Smooth muscle cell (in vitro differentiated cells): ENCODE results near the gene CPA2. TPM values are rescaled to one million over a fixed set of nuclear protein-coding genes. Genes with fewer than 3 reads are reported as not detected.

Experiments used
- DNase-seq: peaks from one replicate; lab custom pipeline; 2025; ENCODE audit not compliant: unreplicated experiment; lab: John Stamatoyannopoulos, UW
- H2AFZ ChIP-seq: fragments of 200-600 bp; sonication (generic); 2 replicates; pipeline ENCODE4 v1.6.0; 2016; ENCODE audit warnings: antibody characterized with exemption, low read depth, mild to moderate bottlenecking
- H3F3A ChIP-seq: fragments of 200-600 bp; sonication (generic); 2 replicates; pipeline ENCODE4 v1.6.0; 2017; ENCODE audit warnings: antibody characterized with exemption, low read depth
- H3K27ac ChIP-seq: fragments of 200-600 bp; sonication (generic); 2 replicates; pipeline ENCODE4 v1.5.1; 2016; ENCODE audit warnings: low read depth, mild to moderate bottlenecking
- H3K27me3 ChIP-seq: fragments of 200-600 bp; sonication (generic); 2 replicates; pipeline ENCODE4 v1.6.1; 2016; ENCODE audit warnings: low read depth, mild to moderate bottlenecking
- H3K36me3 ChIP-seq: fragments of 200-600 bp; sonication (generic); 2 replicates; pipeline ENCODE4 v1.5.1; 2016; ENCODE audit warnings: low read depth
- H3K4me1 ChIP-seq: fragments of 200-600 bp; sonication (generic); 2 replicates; pipeline ENCODE4 v1.5.1; 2016; ENCODE audit warnings: low read depth
- H3K4me2 ChIP-seq: fragments of 200-600 bp; sonication (generic); 2 replicates; pipeline ENCODE4 v1.6.0; 2016; ENCODE audit warnings: mild to moderate bottlenecking
- H3K4me3 ChIP-seq: fragments of 200-600 bp; sonication (generic); 2 replicates; pipeline ENCODE4 v1.5.1; 2016; ENCODE audit warnings: mild to moderate bottlenecking
- H3K79me2 ChIP-seq: fragments of 200-600 bp; sonication (generic); 2 replicates; pipeline ENCODE4 v1.6.0; 2016; ENCODE audit warnings: low read depth, mild to moderate bottlenecking
- H3K9ac ChIP-seq: fragments of 200-600 bp; sonication (generic); 2 replicates; pipeline ENCODE4 v1.6.0; 2016; ENCODE audit warnings: low read depth
- H3K9me3 ChIP-seq: fragments of 200-600 bp; sonication (generic); replicated peaks from 2 replicates; pipeline ENCODE4 v1.5.1; 2016; ENCODE audit warnings: low read depth
- H4K20me1 ChIP-seq: fragments of 200-600 bp; sonication (generic); 2 replicates; pipeline ENCODE4 v1.6.0; 2016; ENCODE audit warnings: low read depth
- WGBS: methylation state at CpG from one replicate; pipeline ENCODE4 v1.1.7; 2016; ENCODE audit warnings: low lambda C conversion rate; 5-methylcytosine and 5-hydroxymethylcytosine counted together
- polyA plus RNA-seq: library from polyadenylated mRNA; unstranded; fragments of >200 nt; fragmentation: Nextera tagmentation; extraction: Ambion mirVana; gene quantifications from 2 replicates; pipeline ENCODE4 v1.2.1, GENCODE V29; 2016
- total RNA-seq: library from RNA; depleted of rRNA; stranded (reverse); fragments of >200 nt; gene quantifications from 2 replicates; pipeline ENCODE4 v1.2.3, GENCODE V29; 2014
- TF ChIP-seq, protein P1 (sequence below): fragments of 200-600 bp; sonication (generic); IDR thresholded peaks from 2 replicates; pipeline ENCODE4 v1.5.1; 2017; ENCODE audit warnings: borderline replicate concordance, mild to moderate bottlenecking, antibody characterized with exemption; ENCODE audit not compliant: insufficient read depth, poor library complexity, severe bottlenecking

The CPA2 gene
- total and polyA plus RNA-seq, 2 experiments from 2014 or later, result 0.18 TPM; not detected in 1

DNA sequence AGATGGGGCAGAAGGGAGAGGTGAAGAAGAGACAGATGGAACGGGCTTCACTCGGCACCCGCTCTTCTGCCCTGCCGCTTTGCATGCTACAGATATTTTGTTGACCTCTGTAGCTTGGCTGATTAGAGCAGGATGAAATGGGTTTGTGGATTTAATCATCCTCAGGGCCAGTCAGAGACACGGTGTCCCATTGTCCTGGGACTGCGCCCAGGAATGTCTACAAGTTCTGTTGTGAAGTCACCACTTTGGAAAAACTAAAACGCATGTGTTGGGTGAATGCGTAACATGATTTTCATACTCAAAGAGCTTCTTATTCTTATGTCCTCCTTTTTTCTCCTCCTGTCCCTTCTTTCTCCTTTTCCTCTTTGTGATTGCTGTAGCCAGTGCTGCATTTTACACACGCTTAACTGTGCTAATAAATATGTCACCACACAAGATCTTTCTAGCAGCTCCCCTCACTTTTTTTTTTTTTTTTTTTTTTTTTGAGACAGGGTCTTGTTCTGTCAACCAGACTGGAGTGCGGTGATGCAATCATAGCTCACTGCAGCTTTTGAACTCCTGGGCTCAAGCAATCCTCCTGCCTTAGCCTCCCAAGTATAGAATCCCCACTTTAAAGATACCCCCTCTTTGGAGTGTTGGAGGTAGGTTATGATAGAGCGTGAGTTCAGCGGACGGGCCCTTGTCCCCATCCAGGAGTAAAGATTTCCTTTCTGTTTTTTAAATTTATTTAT, 29.7 kb downstream of the CPA2 start:
- H4K20me1 ChIP-seq, result no peaks in the 10 kb centered on the region
- H3K4me2 ChIP-seq, result no peak overlapping the region
- TF ChIP-seq, protein P1, sequence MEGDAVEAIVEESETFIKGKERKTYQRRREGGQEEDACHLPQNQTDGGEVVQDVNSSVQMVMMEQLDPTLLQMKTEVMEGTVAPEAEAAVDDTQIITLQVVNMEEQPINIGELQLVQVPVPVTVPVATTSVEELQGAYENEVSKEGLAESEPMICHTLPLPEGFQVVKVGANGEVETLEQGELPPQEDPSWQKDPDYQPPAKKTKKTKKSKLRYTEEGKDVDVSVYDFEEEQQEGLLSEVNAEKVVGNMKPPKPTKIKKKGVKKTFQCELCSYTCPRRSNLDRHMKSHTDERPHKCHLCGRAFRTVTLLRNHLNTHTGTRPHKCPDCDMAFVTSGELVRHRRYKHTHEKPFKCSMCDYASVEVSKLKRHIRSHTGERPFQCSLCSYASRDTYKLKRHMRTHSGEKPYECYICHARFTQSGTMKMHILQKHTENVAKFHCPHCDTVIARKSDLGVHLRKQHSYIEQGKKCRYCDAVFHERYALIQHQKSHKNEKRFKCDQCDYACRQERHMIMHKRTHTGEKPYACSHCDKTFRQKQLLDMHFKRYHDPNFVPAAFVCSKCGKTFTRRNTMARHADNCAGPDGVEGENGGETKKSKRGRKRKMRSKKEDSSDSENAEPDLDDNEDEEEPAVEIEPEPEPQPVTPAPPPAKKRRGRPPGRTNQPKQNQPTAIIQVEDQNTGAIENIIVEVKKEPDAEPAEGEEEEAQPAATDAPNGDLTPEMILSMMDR, result no peak
- no peak overlapping the region for H3K9ac ChIP-seq
- peaks cover 4% of the 10 kb centered on the region for H3F3A ChIP-seq
- H3K79me2 ChIP-seq, result no peaks in the 10 kb centered on the region
- DNase-seq, result no peak
- H3K9me3 ChIP-seq, result no peaks in the 10 kb centered on the region
- no peak overlapping the region for H3K4me3 ChIP-seq
- H3K27me3 ChIP-seq, result no peaks in the 10 kb centered on the region
- no peaks in the 10 kb centered on the region for H3K36me3 ChIP-seq
- WGBS, result 78% methylated on average over 13 of the region's 13 CpGs
- H3K27ac ChIP-seq, result no peak overlapping the region
- no peak overlapping the region for H2AFZ ChIP-seq
- peaks cover 4% of the 10 kb centered on the region for H3K4me1 ChIP-seq

DNA sequence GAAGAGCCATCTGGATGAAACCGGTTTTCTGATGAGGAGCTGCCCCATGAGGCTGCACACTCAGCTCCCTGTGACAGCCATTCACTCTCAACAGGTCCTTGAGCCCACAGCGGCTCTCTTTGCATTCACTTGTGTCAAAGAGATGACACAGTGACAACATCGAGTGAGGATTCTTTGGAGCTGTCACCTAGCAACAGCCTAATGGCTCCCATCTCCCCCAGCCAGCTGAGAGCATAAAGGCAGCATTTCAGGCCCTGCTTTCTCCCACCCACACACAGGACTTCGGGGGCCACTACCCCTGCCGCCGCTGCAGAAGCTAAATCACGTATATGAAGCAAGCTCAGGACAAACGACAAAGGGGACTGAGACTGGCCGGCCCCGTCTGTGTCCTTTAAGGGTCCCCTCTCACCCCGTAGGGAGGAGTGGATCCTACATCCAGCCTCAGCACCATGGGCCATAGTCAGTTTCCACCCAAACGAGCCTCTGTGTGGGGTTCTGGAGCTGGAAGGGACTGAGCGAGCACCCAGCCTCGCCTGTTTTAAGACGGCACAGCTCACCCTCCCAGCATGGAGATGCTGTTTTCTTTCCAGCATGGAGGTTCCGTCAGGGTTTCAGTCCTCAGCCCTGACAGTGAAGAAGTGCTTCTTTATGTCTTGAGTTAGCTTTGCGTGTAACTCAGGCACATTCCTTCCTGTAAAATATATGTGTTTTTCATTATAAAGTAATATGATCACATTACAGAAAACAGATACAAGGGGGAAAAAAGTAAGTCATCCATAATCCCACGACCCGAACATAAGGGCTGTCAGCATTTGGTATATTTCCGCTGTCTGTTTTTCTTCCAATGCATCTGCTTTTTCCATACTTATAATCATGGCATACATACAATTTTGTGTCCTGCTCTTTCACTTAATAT, 31.2 kb downstream of the CPA2 start:
- no peaks in the 10 kb centered on the region for H3K27me3 ChIP-seq
- H2AFZ ChIP-seq, result peak overlapping the region; percentile 27
- WGBS, result 79% methylated on average over 20 of the region's 20 CpGs
- no peaks in the 10 kb centered on the region for H4K20me1 ChIP-seq
- H3K79me2 ChIP-seq, result no peaks in the 10 kb centered on the region
- peak overlapping the region; percentile 31 for H3K27ac ChIP-seq
- H3K9me3 ChIP-seq, result no peaks in the 10 kb centered on the region
- H3K36me3 ChIP-seq, result no peaks in the 10 kb centered on the region
- TF ChIP-seq, protein P1, result no peak
- no peaks in the 10 kb centered on the region for H3F3A ChIP-seq
- H3K4me2 ChIP-seq, result no peak overlapping the region
- no peaks in the 10 kb centered on the region for H3K4me1 ChIP-seq
- no peak for DNase-seq
- no peak overlapping the region for H3K9ac ChIP-seq
- H3K4me3 ChIP-seq, result no peak overlapping the region

DNA sequence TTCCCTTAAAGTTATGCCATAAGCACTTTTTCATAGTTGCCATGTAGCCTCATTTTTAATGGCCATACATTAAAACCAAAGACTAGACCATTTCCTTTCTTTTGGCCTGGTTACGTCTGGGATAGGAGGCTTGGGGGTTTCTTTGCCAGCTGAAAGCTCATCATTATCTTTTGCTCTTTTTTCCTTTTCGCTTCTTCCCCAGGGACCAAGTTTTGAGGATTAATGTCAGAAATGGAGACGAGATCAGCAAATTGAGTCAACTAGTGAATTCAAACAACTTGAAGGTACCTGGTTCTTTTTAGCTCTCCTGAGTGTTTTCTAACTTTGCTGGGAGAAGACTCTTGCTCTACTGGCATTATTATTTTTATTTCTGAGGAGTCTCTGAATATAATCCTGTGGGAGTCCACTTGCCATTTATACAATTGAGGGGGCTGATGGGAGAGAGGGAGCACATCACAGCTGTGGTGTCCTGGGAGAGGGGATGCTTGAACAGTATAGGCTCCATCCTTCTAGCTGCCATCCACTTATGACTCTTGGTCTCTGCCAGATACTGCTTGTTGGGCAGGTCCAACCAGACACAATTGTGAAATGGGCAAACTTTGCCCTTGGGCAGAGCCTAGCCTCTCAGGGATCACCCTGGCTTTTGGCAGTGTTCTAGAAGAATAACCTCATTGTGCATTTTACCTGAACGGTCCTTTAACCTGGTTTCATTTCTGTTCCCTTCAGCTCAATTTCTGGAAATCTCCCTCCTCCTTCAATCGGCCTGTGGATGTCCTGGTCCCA, 32.1 kb downstream of the CPA2 start:
- Histone ChIP-seq H3K9ac (no peak overlapping the region), H3K9me3 (no peaks in the 10 kb centered on the region), H3K4me1 (no peaks in the 10 kb centered on the region), H3K36me3 (no peaks in the 10 kb centered on the region), H2AFZ (peak overlapping the region; percentile 27), H3K79me2 (no peaks in the 10 kb centered on the region), H4K20me1 (no peaks in the 10 kb centered on the region), H3K27me3 (no peaks in the 10 kb centered on the region), H3F3A (no peaks in the 10 kb centered on the region), H3K27ac (peak overlapping the region; percentile 31), H3K4me3 (no peak overlapping the region), H3K4me2 (no peak overlapping the region)
- TF ChIP-seq, protein P1, result no peak
- DNase-seq, result no peak
- WGBS, result 69% methylated on average over 5 of the region's 5 CpGs
